ENCODE data around the gene CKS1B.

CKS1B gene

GRCh38 chr1:154974102-154974807, at the start of gene CKS1B:
CKS1B (plus strand) TSS chr1:154974681; CDS start chr1:154974746, 65 bp downstream.
- peak within 1 kb of the TSS; percentile 68 for H3K4me3 ChIP-seq (ENCODE audit: low read depth, low read length)

GRCh38 chr1:154925335-154926170, 48.9 kb upstream of the CKS1B start:
- H3K4me3 ChIP-seq (ENCODE audit: low read depth, low read length), result no peak overlapping the region

- no peak overlapping the region for H3K4me3 ChIP-seq (ENCODE audit: low read depth, low read length)
These were observed 48.3 kb upstream of the CKS1B start for GRCh38 chr1:154926201-154926600.

GRCh38 chr1:154931940-154932487, 42.5 kb upstream of the CKS1B start:
- no peak overlapping the region for H3K4me3 ChIP-seq (ENCODE audit: low read depth, low read length)

- no peak overlapping the region for H3K4me3 ChIP-seq (ENCODE audit: low read depth, low read length)
These were observed 40.0 kb upstream of the CKS1B start for GRCh38 chr1:154934358-154934948.

- H3K4me3 ChIP-seq (ENCODE audit: low read depth, low read length), result peak overlapping the region; percentile 71
These were observed 38.5 kb upstream of the CKS1B start for GRCh38 chr1:154935749-154936554.

GRCh38 chr1:154936555-154937084, 37.9 kb upstream of the CKS1B start, which contains the start of gene PMVK:
PMVK (minus strand) TSS chr1:154936719; CDS start chr1:154936685, 34 bp downstream.
- H3K4me3 ChIP-seq (ENCODE audit: low read depth, low read length), result peak within 1 kb of the TSS; percentile 71

GRCh38 chr1:154937085-154937987, 37.1 kb upstream of the CKS1B start:
- peak overlapping the region; percentile 71 for H3K4me3 ChIP-seq (ENCODE audit: low read depth, low read length)

- H3K4me3 ChIP-seq (ENCODE audit: low read depth, low read length), result no peak overlapping the region
These were observed 36.5 kb upstream of the CKS1B start for GRCh38 chr1:154937988-154938386.

- no peak overlapping the region for H3K4me3 ChIP-seq (ENCODE audit: low read depth, low read length)
These were observed 35.7 kb upstream of the CKS1B start for GRCh38 chr1:154938604-154939399.

GRCh38 chr1:154940213-154940560, 34.3 kb upstream of the CKS1B start:
- no peak overlapping the region for H3K4me3 ChIP-seq (ENCODE audit: low read depth, low read length)

- H3K4me3 ChIP-seq (ENCODE audit: low read depth, low read length), result no peak overlapping the region
These were observed 33.8 kb upstream of the CKS1B start for GRCh38 chr1:154940651-154941194.

- H3K4me3 ChIP-seq (ENCODE audit: low read depth, low read length), result no peak overlapping the region
These were observed 33.0 kb upstream of the CKS1B start for GRCh38 chr1:154941333-154942013.

GRCh38 chr1:154943649-154944400, 30.7 kb upstream of the CKS1B start:
- H3K4me3 ChIP-seq (ENCODE audit: low read depth, low read length), result no peak overlapping the region

- no peak overlapping the region for H3K4me3 ChIP-seq (ENCODE audit: low read depth, low read length)
These were observed 29.9 kb upstream of the CKS1B start for GRCh38 chr1:154944401-154945159.
